Immature natural killer cell (primary cell): ENCODE measurements around the gene ADGRG2. TPM values are rescaled to one million over a fixed set of nuclear protein-coding genes. Genes with fewer than 3 reads are reported as not detected.
A peak's percentile ranks its signal among the peaks of the same experiment; 100 is the strongest.

Experiments
- DNase-seq, 3 donors: peaks; one replicate each; pipeline ENCODE4 v3.0.0; 2022; ENCODE audit warnings: mixed read lengths in 1 of 3
- H3K27ac Mint-ChIP-seq, 6 donors: one replicate each; pipeline ENCODE4 v1.8.0; 2020; ENCODE audit warnings: mixed read lengths in 6 of 6, mild to moderate bottlenecking in 5 of 6, inconsistent platforms in 4 of 6, moderate library complexity in 3 of 6
- H3K27me3 Mint-ChIP-seq, 3 donors: one replicate each; pipeline ENCODE4 v1.8.0; 2020 to 2021; ENCODE audit warnings: low read depth in 3 of 3, mild to moderate bottlenecking in 3 of 3, mixed read lengths in 3 of 3, moderate library complexity in 3 of 3, inconsistent platforms in 1 of 3
- H3K36me3 Mint-ChIP-seq, 3 donors: one replicate each; pipeline ENCODE4 v1.8.0; 2020; ENCODE audit warnings: mixed read lengths in 3 of 3, inconsistent platforms in 2 of 3, mild to moderate bottlenecking in 2 of 3
- H3K4me1 Mint-ChIP-seq, 2 donors: one replicate each; pipeline ENCODE4 v1.8.0; 2020; ENCODE audit warnings: inconsistent platforms in 2 of 2, mild to moderate bottlenecking in 2 of 2, mixed read lengths in 2 of 2, moderate library complexity in 1 of 2
- H3K4me3 Mint-ChIP-seq, 5 donors: one replicate each; pipeline ENCODE4 v1.8.0; 2020; ENCODE audit warnings: mild to moderate bottlenecking in 5 of 5, mixed read lengths in 5 of 5, inconsistent platforms in 3 of 5, moderate library complexity in 3 of 5
- H3K9me3 Mint-ChIP-seq, 6 donors: one replicate each; pipeline ENCODE4 v1.8.0; 2020; ENCODE audit warnings: mild to moderate bottlenecking in 6 of 6, mixed read lengths in 6 of 6, inconsistent platforms in 4 of 6, moderate library complexity in 3 of 6
- polyA plus RNA-seq, 3 donors: library from polyadenylated mRNA; unstranded; fragments of 300-500 nt; fragmentation: Illumina TruSeq; gene quantifications; one replicate each; pipeline ENCODE4 v1.2.3, GENCODE V29; 2021

The ADGRG2 gene
- polyA plus RNA-seq, 3 donors from 2014 or later, result not detected

GRCh38 chrX:19007868-19008267, 114.4 kb downstream of the ADGRG2 start:
- H3K9me3 Mint-ChIP-seq, result no peaks in the 10 kb centered on the region
- H3K4me3 Mint-ChIP-seq, result no peak overlapping the region
- H3K36me3 Mint-ChIP-seq, result peaks cover 0 to 3% (median 2%) of the 10 kb centered on the region in 3 donors
- H3K27ac Mint-ChIP-seq, result no peak overlapping the region
- no peaks in the 10 kb centered on the region for H3K4me1 Mint-ChIP-seq
- no peak for DNase-seq
- H3K27me3 Mint-ChIP-seq, result peaks cover 0 to 2% (median 0%) of the 10 kb centered on the region in 3 donors

- Mint-ChIP-seq H3K4me3 (no peak overlapping the region), H3K36me3 (peaks cover 0 to 3% (median 2%) of the 10 kb centered on the region in 3 donors), H3K27ac (no peak overlapping the region), H3K9me3 (no peaks in the 10 kb centered on the region), H3K27me3 (peaks cover 0 to 2% (median 0%) of the 10 kb centered on the region in 3 donors), H3K4me1 (no peaks in the 10 kb centered on the region)
- DNase-seq, result no peak
These were observed 115.3 kb downstream of the ADGRG2 start for GRCh38 chrX:19007011-19007410.

GRCh38 chrX:19005909-19006308, 116.4 kb downstream of the ADGRG2 start:
- Mint-ChIP-seq H3K9me3 (no peaks in the 10 kb centered on the region), H3K36me3 (peaks cover 0 to 3% (median 2%) of the 10 kb centered on the region in 3 donors), H3K4me1 (no peaks in the 10 kb centered on the region), H3K27me3 (peaks cover 0 to 2% (median 0%) of the 10 kb centered on the region in 3 donors), H3K4me3 (no peak overlapping the region), H3K27ac (no peak overlapping the region)
- no peak for DNase-seq

GRCh38 chrX:19003756-19004155, 118.5 kb downstream of the ADGRG2 start:
- no peak overlapping the region for H3K4me3 Mint-ChIP-seq
- no peaks in the 10 kb centered on the region for H3K4me1 Mint-ChIP-seq
- no peaks in the 10 kb centered on the region for H3K9me3 Mint-ChIP-seq
- H3K27ac Mint-ChIP-seq, result no peak overlapping the region
- no peaks in the 10 kb centered on the region for H3K36me3 Mint-ChIP-seq
- H3K27me3 Mint-ChIP-seq, result peaks cover 0 to 2% (median 0%) of the 10 kb centered on the region in 3 donors
- DNase-seq, result no peak

GRCh38 chrX:18998653-18999052, 123.6 kb downstream of the ADGRG2 start:
- H3K27ac Mint-ChIP-seq, result no peak overlapping the region

GRCh38 chrX:18997916-18998315, 124.4 kb downstream of the ADGRG2 start:
- Mint-ChIP-seq H3K36me3 (no peaks in the 10 kb centered on the region), H3K4me1 (no peaks in the 10 kb centered on the region), H3K4me3 (no peak overlapping the region), H3K27ac (no peak overlapping the region), H3K27me3 (peaks cover 0 to 6% (median 0%) of the 10 kb centered on the region in 3 donors), H3K9me3 (no peaks in the 10 kb centered on the region)
- no peak for DNase-seq

More at GRCh38 chrX:18998653-18999052, 123.6 kb downstream of the ADGRG2 start:
- peaks cover 0 to 6% (median 0%) of the 10 kb centered on the region in 3 donors for H3K27me3 Mint-ChIP-seq
- H3K9me3 Mint-ChIP-seq, result no peaks in the 10 kb centered on the region
- no peak for DNase-seq
- no peaks in the 10 kb centered on the region for H3K36me3 Mint-ChIP-seq
- no peak overlapping the region for H3K4me3 Mint-ChIP-seq
- H3K4me1 Mint-ChIP-seq, result no peaks in the 10 kb centered on the region

- no peaks in the 10 kb centered on the region for H3K9me3 Mint-ChIP-seq
- no peaks in the 10 kb centered on the region for H3K36me3 Mint-ChIP-seq
- no peaks in the 10 kb centered on the region for H3K4me1 Mint-ChIP-seq
- H3K27me3 Mint-ChIP-seq, result peaks cover 0 to 6% (median 0%) of the 10 kb centered on the region in 3 donors
- DNase-seq, result no peak
- H3K4me3 Mint-ChIP-seq, result no peak overlapping the region
- no peak overlapping the region for H3K27ac Mint-ChIP-seq
These were observed 125.7 kb downstream of the ADGRG2 start for GRCh38 chrX:18996536-18996935.

- Mint-ChIP-seq H3K4me3 (no peak overlapping the region), H3K27me3 (peaks cover 0 to 6% (median 0%) of the 10 kb centered on the region in 3 donors), H3K4me1 (no peaks in the 10 kb centered on the region), H3K9me3 (no peaks in the 10 kb centered on the region), H3K36me3 (no peaks in the 10 kb centered on the region), H3K27ac (no peak overlapping the region)
- no peak for DNase-seq
These were observed 127.0 kb downstream of the ADGRG2 start for GRCh38 chrX:18995221-18995620.

- no peak for DNase-seq
- no peaks in the 10 kb centered on the region for H3K36me3 Mint-ChIP-seq
- no peak overlapping the region for H3K4me3 Mint-ChIP-seq
- H3K9me3 Mint-ChIP-seq, result no peaks in the 10 kb centered on the region
- no peaks in the 10 kb centered on the region for H3K4me1 Mint-ChIP-seq
- peaks cover 0 to 6% (median 0%) of the 10 kb centered on the region in 3 donors for H3K27me3 Mint-ChIP-seq
- no peak overlapping the region for H3K27ac Mint-ChIP-seq
These were observed 127.6 kb downstream of the ADGRG2 start for GRCh38 chrX:18994713-18995112.

- Mint-ChIP-seq H3K27me3 (peaks cover 0 to 6% (median 0%) of the 10 kb centered on the region in 3 donors), H3K27ac (no peak overlapping the region), H3K4me3 (no peak overlapping the region), H3K9me3 (no peaks in the 10 kb centered on the region), H3K36me3 (no peaks in the 10 kb centered on the region), H3K4me1 (no peaks in the 10 kb centered on the region)
- no peak for DNase-seq
These were observed 129.4 kb downstream of the ADGRG2 start for GRCh38 chrX:18992829-18993228.

GRCh38 chrX:18985186-18985435, 137.2 kb downstream of the ADGRG2 start:
- peaks cover 0 to 2% (median 0%) of the 10 kb centered on the region in 6 donors for H3K9me3 Mint-ChIP-seq
- no peak for DNase-seq
- H3K27ac Mint-ChIP-seq, result peak overlapping the region; percentile 82 to 94 (median 92)
- H3K36me3 Mint-ChIP-seq, result no peaks in the 10 kb centered on the region
- H3K4me3 Mint-ChIP-seq, result peak overlapping the region; percentile 81 to 91 (median 83)
- H3K27me3 Mint-ChIP-seq, result peaks cover 5 to 7% (median 6%) of the 10 kb centered on the region in 3 donors
- peaks cover 12 to 22% of the 10 kb centered on the region in 2 donors for H3K4me1 Mint-ChIP-seq

- Mint-ChIP-seq H3K4me1 (peaks cover 12 to 22% of the 10 kb centered on the region in 2 donors), H3K36me3 (no peaks in the 10 kb centered on the region), H3K27ac (peak overlapping the region; percentile 82 to 94 (median 92)), H3K27me3 (peaks cover 5 to 7% (median 6%) of the 10 kb centered on the region in 3 donors), H3K9me3 (peaks cover 0 to 2% (median 0%) of the 10 kb centered on the region in 6 donors), H3K4me3 (peak overlapping the region; percentile 81 to 91 (median 83))
- peak; percentile 84 to 88 (median 88) for DNase-seq
These were observed 137.7 kb downstream of the ADGRG2 start for GRCh38 chrX:18984381-18985185.

- peak within 1 kb of the TSS; percentile 82 to 94 (median 92) for H3K27ac Mint-ChIP-seq
- DNase-seq, result no peak
- H3K4me1 Mint-ChIP-seq, result peaks cover 12 to 22% of the 10 kb centered on the region in 2 donors
- H3K27me3 Mint-ChIP-seq, result peaks cover 5 to 9% (median 6%) of the 10 kb centered on the region in 3 donors
- peak within 1 kb of the TSS; percentile 83 to 91 (median 85) for H3K4me3 Mint-ChIP-seq
- peaks cover 0 to 2% (median 0%) of the 10 kb centered on the region in 6 donors for H3K9me3 Mint-ChIP-seq
- H3K36me3 Mint-ChIP-seq, result peaks cover 0 to 3% (median 0%) of the 10 kb centered on the region in 3 donors
These were observed 138.4 kb downstream of the ADGRG2 start, which contains the start of gene PHKA2 for GRCh38 chrX:18983666-18984380. Gene PHKA2, minus strand, starts transcription at chrX:18984114. Its CDS starts 182 bp downstream, at chrX:18983932.
